HEK293 (cell line): ENCODE measurements around the gene RHEX.

ENCODE experiments used
- CTCF ChIA-PET: fragments of 350-600 bp; formaldehyde crosslinking; extraction: SDS; loops from one replicate; lab custom pipeline; 2021; ENCODE audit warnings: antibody characterized with exemption; lab: Yijun Ruan, JAX
- POLR2A ChIA-PET: fragments of 300-600 bp; formaldehyde crosslinking; extraction: SDS; loops from one replicate; lab custom pipeline; 2020; ENCODE audit warnings: antibody characterized with exemption, inconsistent platforms; lab: Yijun Ruan, JAX
- H3K27ac ChIP-seq: fragments of 200-500 bp; sonication (Bioruptor generic); 2 replicates; pipeline ENCODE4 v1.5.1; 2014; ENCODE audit warnings: low read depth, low read length, control low read depth, inconsistent platforms; ENCODE audit errors: extremely low read depth
- H3K36me3 ChIP-seq, 2 experiments: fragments of 200-500 bp in 1 of 2; sonication (Bioruptor generic) in 1 of 2; 1 replicate in 1 of 2; 2 replicates in 1 of 2; pipeline ENCODE4 v1.5.1; 2014 to 2017; ENCODE audit warnings: inconsistent platforms in 2 of 2, low read length in 2 of 2; ENCODE audit not compliant: control insufficient read depth in 2 of 2, insufficient read depth in 1 of 2
- H3K4me1 ChIP-seq: fragments of 200-500 bp; sonication (Bioruptor generic); 2 replicates; pipeline ENCODE4 v1.5.1; 2014; ENCODE audit warnings: mild to moderate bottlenecking, low read length, inconsistent platforms; ENCODE audit not compliant: control insufficient read depth, insufficient read depth
- H3K4me3 ChIP-seq: 2 replicates; pipeline ENCODE4 v1.5.1; 2011; ENCODE audit warnings: low read depth, mild to moderate bottlenecking, control low read depth, low read length, moderate library complexity
- H3K9me3 ChIP-seq: fragments of 200-500 bp; sonication (Bioruptor generic); 2 replicates; pipeline ENCODE4 v1.5.1; 2014; ENCODE audit warnings: low read depth, low read length, inconsistent platforms; ENCODE audit not compliant: control insufficient read depth, insufficient read depth
- BCL11B ChIP-seq: fragments of 450-650 bp; formaldehyde crosslinking; IDR thresholded peaks from 2 replicates; pipeline ENCODE4 v1.5.1; 2016; ENCODE audit warnings: low read depth, missing biosample characterization, missing genetic modification characterization
- EGR2 ChIP-seq: fragments of 450-650 bp; formaldehyde crosslinking; IDR thresholded peaks from 2 replicates; pipeline ENCODE4 v1.5.1; 2016; ENCODE audit warnings: low read depth, missing biosample characterization, missing genetic modification characterization
- KLF9 ChIP-seq: fragments of 450-650 bp; formaldehyde crosslinking; IDR thresholded peaks from 2 replicates; pipeline ENCODE4 v1.5.1; 2016; ENCODE audit warnings: missing biosample characterization, missing genetic modification characterization, low read depth
- MYNN ChIP-seq: fragments of 450-650 bp; formaldehyde crosslinking; IDR thresholded peaks from 2 replicates; pipeline ENCODE4 v1.5.1; 2016; ENCODE audit warnings: missing biosample characterization, missing genetic modification characterization, borderline replicate concordance
- SP3 ChIP-seq: fragments of 450-650 bp; formaldehyde crosslinking; IDR thresholded peaks from 2 replicates; pipeline ENCODE4 v1.5.1; 2016; ENCODE audit warnings: missing biosample characterization, missing genetic modification characterization
- TRIM28 ChIP-seq: IDR thresholded peaks from 2 replicates; pipeline ENCODE4 v1.6.1; 2011; ENCODE audit warnings: low read length, control low read depth, borderline replicate concordance
- ZBTB11 ChIP-seq: fragments of 450-650 bp; formaldehyde crosslinking; conservative IDR thresholded peaks from 2 replicates; pipeline ENCODE4 v1.5.1; 2016; ENCODE audit warnings: low read depth, missing biosample characterization, missing genetic modification characterization
- ZBTB48 ChIP-seq: fragments of 450-650 bp; formaldehyde crosslinking; IDR thresholded peaks from 2 replicates; pipeline ENCODE4 v1.5.1; 2016; ENCODE audit warnings: missing biosample characterization, missing genetic modification characterization
- ZFHX2 ChIP-seq: fragments of 450-650 bp; formaldehyde crosslinking; conservative IDR thresholded peaks from 2 replicates; pipeline ENCODE4 v1.5.1; 2016; ENCODE audit warnings: missing biosample characterization, missing genetic modification characterization
- ZNF132 ChIP-seq: fragments of 450-650 bp; formaldehyde crosslinking; IDR thresholded peaks from 2 replicates; pipeline ENCODE4 v1.5.1; 2017; ENCODE audit warnings: missing biosample characterization, missing genetic modification characterization, borderline replicate concordance
- ZNF16 ChIP-seq: fragments of 450-650 bp; formaldehyde crosslinking; IDR thresholded peaks from 2 replicates; pipeline ENCODE4 v1.5.1; 2016; ENCODE audit warnings: low read depth, missing biosample characterization, missing genetic modification characterization
- ZNF184 ChIP-seq: fragments of 450-650 bp; IDR thresholded peaks from 2 replicates; pipeline ENCODE4 v1.5.1; 2018; ENCODE audit warnings: missing biosample characterization, mild to moderate bottlenecking, missing genetic modification characterization
- ZNF248 ChIP-seq: fragments of 450-650 bp; formaldehyde crosslinking; IDR thresholded peaks from 2 replicates; pipeline ENCODE4 v1.5.1; 2017; ENCODE audit warnings: missing biosample characterization, missing genetic modification characterization
- ZNF335 ChIP-seq: fragments of 450-650 bp; formaldehyde crosslinking; conservative IDR thresholded peaks from 2 replicates; pipeline ENCODE4 v1.5.1; 2016; ENCODE audit warnings: missing biosample characterization, missing genetic modification characterization
- ZNF404 ChIP-seq: fragments of 450-650 bp; formaldehyde crosslinking; IDR thresholded peaks from 2 replicates; pipeline ENCODE4 v1.5.1; 2017; ENCODE audit warnings: missing biosample characterization, missing genetic modification characterization
- ZNF626 ChIP-seq: fragments of 450-650 bp; sonication (Bioruptor Pico); formaldehyde crosslinking; IDR thresholded peaks from 2 replicates; pipeline ENCODE4 v1.5.1; 2018; ENCODE audit warnings: missing biosample characterization, missing genetic modification characterization, inconsistent platforms
- ZNF830 ChIP-seq: fragments of 450-650 bp; IDR thresholded peaks from 2 replicates; pipeline ENCODE4 v1.5.0; 2018; ENCODE audit warnings: missing biosample characterization, missing genetic modification characterization, low read depth, mild to moderate bottlenecking, moderate library complexity
- TF ChIP-seq, protein P1 (sequence below): fragments of 450-650 bp; formaldehyde crosslinking; conservative IDR thresholded peaks from 2 replicates; pipeline ENCODE4 v1.5.1; 2016; ENCODE audit warnings: low read depth, missing biosample characterization, missing genetic modification characterization
- TF ChIP-seq, protein P2 (sequence below): fragments of 450-650 bp; IDR thresholded peaks from 2 replicates; pipeline ENCODE4 v1.5.1; 2018; ENCODE audit warnings: missing biosample characterization, missing genetic modification characterization
- TF ChIP-seq, protein P3 (sequence below): fragments of 450-650 bp; formaldehyde crosslinking; IDR thresholded peaks from 2 replicates; pipeline ENCODE4 v1.5.1; 2017; ENCODE audit warnings: missing biosample characterization, missing genetic modification characterization
- TF ChIP-seq, protein P4 (sequence below): fragments of 450-650 bp; formaldehyde crosslinking; IDR thresholded peaks from 2 replicates; pipeline ENCODE4 v1.5.1; 2016; ENCODE audit warnings: missing biosample characterization, missing genetic modification characterization

RHEX gene

DNA sequence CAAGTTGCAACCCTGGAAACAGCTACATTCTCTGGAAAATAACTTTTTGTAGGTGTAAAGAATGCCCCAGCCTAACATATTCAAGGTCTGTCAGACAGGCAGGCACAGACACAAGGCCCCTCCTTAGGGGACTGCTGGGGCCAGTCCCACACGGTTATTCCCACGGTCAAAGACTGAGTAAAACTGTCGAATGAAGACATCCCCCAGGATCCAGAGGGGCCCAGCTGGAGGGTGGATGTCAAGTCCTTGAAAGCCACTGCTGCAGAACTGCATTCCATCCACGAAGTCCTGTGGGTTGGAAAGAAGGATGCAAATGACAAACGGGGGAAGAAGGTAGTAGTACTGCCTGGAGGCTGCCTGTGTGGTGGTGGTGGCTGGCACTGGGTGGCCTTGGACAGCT, 42.9 kb upstream of the RHEX start:
- H3K4me1 ChIP-seq, result no peaks in the 10 kb centered on the region

GRCh38 chr1:206011057-206011456, 41.9 kb upstream of the RHEX start:
- CTCF ChIA-PET, result no interaction called here
- TF ChIP-seq ZBTB11 (tag by site-specific recombination), result no peak
- peak; percentile 69 for TF ChIP-seq ZFHX2 (tag by site-specific recombination)
- peak; percentile 69 for TF ChIP-seq EGR2 (tag by site-specific recombination)
- H3K36me3 ChIP-seq, result no peaks in the 10 kb centered on the region
- H3K27ac ChIP-seq, result no peak overlapping the region
- H3K9me3 ChIP-seq, result no peaks in the 10 kb centered on the region
- H3K4me1 ChIP-seq, result no peaks in the 10 kb centered on the region
- POLR2A ChIA-PET, result no interaction called here
- no peak overlapping the region for H3K4me3 ChIP-seq

More for the DNA sequence above, 42.9 kb upstream of the RHEX start:
- no peaks in the 10 kb centered on the region for H3K36me3 ChIP-seq
- no peak for TF ChIP-seq ZNF132 (tag by site-specific recombination)
- no peak for TF ChIP-seq ZNF830
- TF ChIP-seq ZBTB48 (tag by site-specific recombination), result no peak
- TF ChIP-seq SP3, result no peak
- TF ChIP-seq ZNF335 (tag by site-specific recombination), result no peak
- TF ChIP-seq BCL11B (tag by site-specific recombination), result no peak
- TF ChIP-seq ZNF184 (tag by site-specific recombination), result no peak
- TF ChIP-seq KLF9, result no peak
- no peak for TF ChIP-seq TRIM28
- TF ChIP-seq ZNF248, result no peak
- TF ChIP-seq, protein P1, sequence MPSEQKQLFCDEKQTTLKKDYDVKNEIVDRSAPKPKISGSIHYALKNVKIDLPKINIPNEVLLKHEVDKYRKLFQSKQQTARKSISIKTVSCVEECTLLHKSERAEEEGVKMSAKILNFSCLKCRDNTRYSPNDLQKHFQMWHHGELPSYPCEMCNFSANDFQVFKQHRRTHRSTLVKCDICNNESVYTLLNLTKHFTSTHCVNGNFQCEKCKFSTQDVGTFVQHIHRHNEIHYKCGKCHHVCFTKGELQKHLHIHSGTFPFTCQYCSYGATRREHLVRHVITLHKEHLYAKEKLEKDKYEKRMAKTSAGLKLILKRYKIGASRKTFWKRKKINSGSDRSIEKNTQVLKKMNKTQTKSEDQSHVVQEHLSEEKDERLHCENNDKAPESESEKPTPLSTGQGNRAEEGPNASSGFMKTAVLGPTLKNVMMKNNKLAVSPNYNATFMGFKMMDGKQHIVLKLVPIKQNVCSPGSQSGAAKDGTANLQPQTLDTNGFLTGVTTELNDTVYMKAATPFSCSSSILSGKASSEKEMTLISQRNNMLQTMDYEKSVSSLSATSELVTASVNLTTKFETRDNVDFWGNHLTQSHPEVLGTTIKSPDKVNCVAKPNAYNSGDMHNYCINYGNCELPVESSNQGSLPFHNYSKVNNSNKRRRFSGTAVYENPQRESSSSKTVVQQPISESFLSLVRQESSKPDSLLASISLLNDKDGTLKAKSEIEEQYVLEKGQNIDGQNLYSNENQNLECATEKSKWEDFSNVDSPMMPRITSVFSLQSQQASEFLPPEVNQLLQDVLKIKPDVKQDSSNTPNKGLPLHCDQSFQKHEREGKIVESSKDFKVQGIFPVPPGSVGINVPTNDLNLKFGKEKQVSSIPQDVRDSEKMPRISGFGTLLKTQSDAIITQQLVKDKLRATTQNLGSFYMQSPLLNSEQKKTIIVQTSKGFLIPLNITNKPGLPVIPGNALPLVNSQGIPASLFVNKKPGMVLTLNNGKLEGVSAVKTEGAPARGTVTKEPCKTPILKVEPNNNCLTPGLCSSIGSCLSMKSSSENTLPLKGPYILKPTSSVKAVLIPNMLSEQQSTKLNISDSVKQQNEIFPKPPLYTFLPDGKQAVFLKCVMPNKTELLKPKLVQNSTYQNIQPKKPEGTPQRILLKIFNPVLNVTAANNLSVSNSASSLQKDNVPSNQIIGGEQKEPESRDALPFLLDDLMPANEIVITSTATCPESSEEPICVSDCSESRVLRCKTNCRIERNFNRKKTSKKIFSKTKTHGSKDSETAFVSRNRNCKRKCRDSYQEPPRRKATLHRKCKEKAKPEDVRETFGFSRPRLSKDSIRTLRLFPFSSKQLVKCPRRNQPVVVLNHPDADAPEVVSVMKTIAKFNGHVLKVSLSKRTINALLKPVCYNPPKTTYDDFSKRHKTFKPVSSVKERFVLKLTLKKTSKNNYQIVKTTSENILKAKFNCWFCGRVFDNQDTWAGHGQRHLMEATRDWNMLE (tag by site-specific recombination), result no peak
- no peak for TF ChIP-seq ZNF404 (tag by site-specific recombination)
- TF ChIP-seq, protein P2, sequence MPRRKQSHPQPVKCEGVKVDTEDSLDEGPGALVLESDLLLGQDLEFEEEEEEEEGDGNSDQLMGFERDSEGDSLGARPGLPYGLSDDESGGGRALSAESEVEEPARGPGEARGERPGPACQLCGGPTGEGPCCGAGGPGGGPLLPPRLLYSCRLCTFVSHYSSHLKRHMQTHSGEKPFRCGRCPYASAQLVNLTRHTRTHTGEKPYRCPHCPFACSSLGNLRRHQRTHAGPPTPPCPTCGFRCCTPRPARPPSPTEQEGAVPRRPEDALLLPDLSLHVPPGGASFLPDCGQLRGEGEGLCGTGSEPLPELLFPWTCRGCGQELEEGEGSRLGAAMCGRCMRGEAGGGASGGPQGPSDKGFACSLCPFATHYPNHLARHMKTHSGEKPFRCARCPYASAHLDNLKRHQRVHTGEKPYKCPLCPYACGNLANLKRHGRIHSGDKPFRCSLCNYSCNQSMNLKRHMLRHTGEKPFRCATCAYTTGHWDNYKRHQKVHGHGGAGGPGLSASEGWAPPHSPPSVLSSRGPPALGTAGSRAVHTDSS (tag by site-specific recombination), result no peak
- no peak for TF ChIP-seq ZNF626 (tag by site-specific recombination)
- TF ChIP-seq, protein P3, sequence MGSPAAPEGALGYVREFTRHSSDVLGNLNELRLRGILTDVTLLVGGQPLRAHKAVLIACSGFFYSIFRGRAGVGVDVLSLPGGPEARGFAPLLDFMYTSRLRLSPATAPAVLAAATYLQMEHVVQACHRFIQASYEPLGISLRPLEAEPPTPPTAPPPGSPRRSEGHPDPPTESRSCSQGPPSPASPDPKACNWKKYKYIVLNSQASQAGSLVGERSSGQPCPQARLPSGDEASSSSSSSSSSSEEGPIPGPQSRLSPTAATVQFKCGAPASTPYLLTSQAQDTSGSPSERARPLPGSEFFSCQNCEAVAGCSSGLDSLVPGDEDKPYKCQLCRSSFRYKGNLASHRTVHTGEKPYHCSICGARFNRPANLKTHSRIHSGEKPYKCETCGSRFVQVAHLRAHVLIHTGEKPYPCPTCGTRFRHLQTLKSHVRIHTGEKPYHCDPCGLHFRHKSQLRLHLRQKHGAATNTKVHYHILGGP (tag by site-specific recombination), result no peak
- no peak for TF ChIP-seq ZNF16 (tag by site-specific recombination)
- TF ChIP-seq MYNN (tag by site-specific recombination), result no peak
- TF ChIP-seq, protein P4, sequence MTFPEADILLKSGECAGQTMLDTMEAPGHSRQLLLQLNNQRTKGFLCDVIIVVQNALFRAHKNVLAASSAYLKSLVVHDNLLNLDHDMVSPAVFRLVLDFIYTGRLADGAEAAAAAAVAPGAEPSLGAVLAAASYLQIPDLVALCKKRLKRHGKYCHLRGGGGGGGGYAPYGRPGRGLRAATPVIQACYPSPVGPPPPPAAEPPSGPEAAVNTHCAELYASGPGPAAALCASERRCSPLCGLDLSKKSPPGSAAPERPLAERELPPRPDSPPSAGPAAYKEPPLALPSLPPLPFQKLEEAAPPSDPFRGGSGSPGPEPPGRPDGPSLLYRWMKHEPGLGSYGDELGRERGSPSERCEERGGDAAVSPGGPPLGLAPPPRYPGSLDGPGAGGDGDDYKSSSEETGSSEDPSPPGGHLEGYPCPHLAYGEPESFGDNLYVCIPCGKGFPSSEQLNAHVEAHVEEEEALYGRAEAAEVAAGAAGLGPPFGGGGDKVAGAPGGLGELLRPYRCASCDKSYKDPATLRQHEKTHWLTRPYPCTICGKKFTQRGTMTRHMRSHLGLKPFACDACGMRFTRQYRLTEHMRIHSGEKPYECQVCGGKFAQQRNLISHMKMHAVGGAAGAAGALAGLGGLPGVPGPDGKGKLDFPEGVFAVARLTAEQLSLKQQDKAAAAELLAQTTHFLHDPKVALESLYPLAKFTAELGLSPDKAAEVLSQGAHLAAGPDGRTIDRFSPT, result no peak
- TF ChIP-seq, all 188 proteins: peak for 0
- Histone ChIP-seq H3K4me3 (no peak overlapping the region), H3K27ac (no peak overlapping the region), H3K9me3 (no peaks in the 10 kb centered on the region)
- POLR2A ChIA-PET, result no interaction called here
- CTCF ChIA-PET, result interaction anchor here (0.7 kb wide), 1 partner anchor 12 kb away, joined by 5 read pairs; no protein-coding TSS in a partner anchor
